Mesothelial cell of epicardium (in vitro differentiated cells): ENCODE measurements around the gene CNTN4. TPM values are rescaled to one million over a fixed set of nuclear protein-coding genes. Genes with fewer than 3 reads are reported as not detected.
A peak's percentile ranks its signal among the peaks of the same experiment; 100 is the strongest.

Experiments used
- DNase-seq, 2 experiments: peaks; one replicate each; pipeline ENCODE4 v3.0.0; 2021; ENCODE audit warnings: low spot score in 2 of 2; ENCODE audit not compliant: unreplicated experiment in 2 of 2
- H3K27ac Mint-ChIP-seq: 2 replicates; pipeline ENCODE4 v1.8.0; 2021; ENCODE audit warnings: mixed read lengths
- H3K27me3 Mint-ChIP-seq: 2 replicates; pipeline ENCODE4 v1.8.0; 2021; ENCODE audit warnings: low read depth, mixed read lengths
- H3K36me3 Mint-ChIP-seq: 2 replicates; pipeline ENCODE4 v1.8.0; 2021; ENCODE audit warnings: mixed read lengths
- H3K4me1 Mint-ChIP-seq: 2 replicates; pipeline ENCODE4 v1.8.0; 2021; ENCODE audit warnings: mixed read lengths
- H3K4me3 Mint-ChIP-seq: 2 replicates; pipeline ENCODE4 v1.8.0; 2021; ENCODE audit warnings: mild to moderate bottlenecking, moderate library complexity, mixed read lengths
- H3K9me3 Mint-ChIP-seq: 2 replicates; pipeline ENCODE4 v1.8.0; 2021; ENCODE audit warnings: mixed read lengths
- total RNA-seq: library from RNA; stranded (reverse); gene quantifications from 3 replicates; pipeline ENCODE4 v1.2.1, GENCODE V29; 2021
- TF ChIP-seq, protein P1 (sequence below): fragments of 200-600 bp; sonication (generic); IDR thresholded peaks from one replicate; pipeline ENCODE4 v1.5.0; 2021; ENCODE audit warnings: antibody characterized with exemption; ENCODE audit not compliant: unreplicated experiment

CNTN4 gene
- total RNA-seq, 1 donor from 2014 or later, result 68.9 TPM

DNA sequence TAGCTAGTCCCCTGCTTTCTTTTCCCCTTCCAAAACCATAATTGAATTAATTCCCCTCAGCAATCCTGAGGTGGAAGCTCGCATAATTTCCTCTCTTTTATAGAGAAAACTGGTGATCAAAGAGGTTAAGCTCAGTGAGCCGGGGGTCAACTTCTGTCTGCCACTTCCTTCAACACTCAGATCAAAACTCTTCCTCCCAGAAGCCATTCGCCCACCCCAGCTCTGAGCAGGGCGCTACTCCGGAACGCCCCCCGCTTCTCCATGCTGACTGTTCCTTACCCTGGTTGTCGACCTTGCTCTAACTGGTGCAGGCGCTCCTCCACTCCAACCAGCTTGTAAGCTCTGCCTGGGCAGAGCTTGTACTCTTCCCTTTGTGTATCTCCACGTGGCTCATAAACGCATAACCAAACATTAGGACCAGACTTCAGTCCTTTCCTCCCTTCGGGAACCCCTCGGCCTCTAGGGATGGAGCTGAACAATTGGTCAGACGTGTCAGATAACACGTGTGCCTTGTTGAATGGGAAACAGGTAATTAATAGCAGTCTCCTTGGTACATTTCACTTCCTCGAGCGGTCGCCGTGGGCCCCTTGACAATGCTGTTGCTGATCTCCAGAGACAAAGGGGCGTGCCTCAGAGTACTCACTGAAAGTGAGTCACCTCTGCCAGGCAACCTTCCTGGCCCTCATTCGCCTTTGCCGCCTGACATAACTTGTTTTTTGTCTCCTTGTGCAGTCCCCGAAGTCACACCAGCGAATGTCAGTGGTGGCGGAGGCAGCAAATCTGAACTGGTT, 939.7 kb downstream of the CNTN4 start:
- TF ChIP-seq, protein P1, sequence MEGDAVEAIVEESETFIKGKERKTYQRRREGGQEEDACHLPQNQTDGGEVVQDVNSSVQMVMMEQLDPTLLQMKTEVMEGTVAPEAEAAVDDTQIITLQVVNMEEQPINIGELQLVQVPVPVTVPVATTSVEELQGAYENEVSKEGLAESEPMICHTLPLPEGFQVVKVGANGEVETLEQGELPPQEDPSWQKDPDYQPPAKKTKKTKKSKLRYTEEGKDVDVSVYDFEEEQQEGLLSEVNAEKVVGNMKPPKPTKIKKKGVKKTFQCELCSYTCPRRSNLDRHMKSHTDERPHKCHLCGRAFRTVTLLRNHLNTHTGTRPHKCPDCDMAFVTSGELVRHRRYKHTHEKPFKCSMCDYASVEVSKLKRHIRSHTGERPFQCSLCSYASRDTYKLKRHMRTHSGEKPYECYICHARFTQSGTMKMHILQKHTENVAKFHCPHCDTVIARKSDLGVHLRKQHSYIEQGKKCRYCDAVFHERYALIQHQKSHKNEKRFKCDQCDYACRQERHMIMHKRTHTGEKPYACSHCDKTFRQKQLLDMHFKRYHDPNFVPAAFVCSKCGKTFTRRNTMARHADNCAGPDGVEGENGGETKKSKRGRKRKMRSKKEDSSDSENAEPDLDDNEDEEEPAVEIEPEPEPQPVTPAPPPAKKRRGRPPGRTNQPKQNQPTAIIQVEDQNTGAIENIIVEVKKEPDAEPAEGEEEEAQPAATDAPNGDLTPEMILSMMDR, result no peak
- H3K27me3 Mint-ChIP-seq, result no peaks in the 10 kb centered on the region
- H3K27ac Mint-ChIP-seq, result peak overlapping the region; percentile 14
- peaks cover 14% of the 10 kb centered on the region for H3K4me1 Mint-ChIP-seq
- DNase-seq, result no peak
- H3K9me3 Mint-ChIP-seq, result peaks cover under 1% of the 10 kb centered on the region
- H3K4me3 Mint-ChIP-seq, result no peak overlapping the region
- peaks cover 31% of the 10 kb centered on the region for H3K36me3 Mint-ChIP-seq

DNA sequence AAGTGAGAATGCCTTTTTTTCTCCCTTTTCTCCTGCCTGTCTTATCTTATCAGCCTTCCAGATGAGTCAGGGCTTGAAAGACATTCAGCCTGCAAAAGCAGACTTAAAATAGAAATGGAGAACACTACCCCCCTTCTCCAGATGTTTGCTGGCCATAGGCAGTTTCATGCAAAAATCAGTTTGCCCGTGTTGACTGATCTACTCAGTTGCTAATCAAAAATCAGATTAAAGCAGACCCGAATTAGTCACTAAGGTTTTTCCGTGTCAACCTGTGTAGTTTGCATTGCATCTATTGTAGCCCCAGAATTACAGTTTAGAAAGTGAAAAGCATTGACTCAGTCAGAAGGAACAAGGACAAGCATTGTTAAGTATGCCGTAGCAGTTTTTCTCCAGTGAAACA, 955.3 kb downstream of the CNTN4 start:
- DNase-seq, result no peak
- peaks cover 2% of the 10 kb centered on the region for H3K36me3 Mint-ChIP-seq
- H3K4me3 Mint-ChIP-seq, result no peak overlapping the region
- no peak overlapping the region for H3K27ac Mint-ChIP-seq
- peaks cover 9% of the 10 kb centered on the region for H3K4me1 Mint-ChIP-seq
- TF ChIP-seq, protein P1, result no peak
- no peaks in the 10 kb centered on the region for H3K9me3 Mint-ChIP-seq
- H3K27me3 Mint-ChIP-seq, result peaks cover 6% of the 10 kb centered on the region

DNA sequence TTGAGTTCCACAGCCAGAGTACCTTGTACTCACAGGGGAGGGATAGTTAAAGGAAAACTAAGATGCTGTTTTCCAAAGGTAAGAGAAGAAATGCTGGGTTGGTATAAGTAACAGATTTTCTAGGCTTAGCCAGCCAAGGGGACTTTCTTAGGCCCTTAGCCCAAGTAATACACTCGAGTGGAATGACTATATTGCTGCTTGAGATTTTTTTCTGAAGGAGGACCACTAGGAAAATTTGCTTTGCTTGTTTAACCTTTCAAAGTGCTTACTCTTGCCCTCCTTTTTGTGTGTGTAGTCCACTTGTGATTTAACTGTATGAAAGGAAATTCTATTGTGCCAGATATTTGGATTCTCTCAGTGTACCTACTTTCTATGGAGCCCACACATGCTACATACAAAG, 961.0 kb downstream of the CNTN4 start:
- H3K27me3 Mint-ChIP-seq, result no peaks in the 10 kb centered on the region
- no peak overlapping the region for H3K4me3 Mint-ChIP-seq
- H3K27ac Mint-ChIP-seq, result no peak overlapping the region
- DNase-seq, result no peak
- H3K4me1 Mint-ChIP-seq, result no peaks in the 10 kb centered on the region
- no peaks in the 10 kb centered on the region for H3K9me3 Mint-ChIP-seq
- no peaks in the 10 kb centered on the region for H3K36me3 Mint-ChIP-seq
- TF ChIP-seq, protein P1, result no peak

DNA sequence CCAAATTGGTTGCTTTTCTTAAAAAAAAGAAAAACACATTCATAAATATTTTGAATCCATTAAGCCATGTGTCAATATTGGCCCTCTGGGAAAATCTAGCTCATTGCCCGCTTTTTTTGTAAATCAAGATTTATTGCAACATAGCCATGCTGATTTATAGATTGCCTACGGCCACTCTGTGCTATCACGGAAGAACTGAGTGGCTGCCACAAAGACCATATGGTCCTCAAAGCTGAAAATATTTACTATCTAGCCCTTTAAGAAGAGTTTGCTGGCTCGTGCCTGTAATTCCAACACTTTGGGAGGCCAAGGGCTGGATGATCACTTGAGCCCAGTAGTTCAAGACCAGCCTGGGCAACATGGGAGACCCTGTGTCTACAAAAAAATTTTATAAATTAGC, 965.6 kb downstream of the CNTN4 start:
- Mint-ChIP-seq H3K4me1 (no peaks in the 10 kb centered on the region), H3K4me3 (no peak overlapping the region), H3K36me3 (no peaks in the 10 kb centered on the region), H3K9me3 (no peaks in the 10 kb centered on the region), H3K27ac (no peak overlapping the region), H3K27me3 (peaks cover 2% of the 10 kb centered on the region)
- no peak for DNase-seq
- TF ChIP-seq, protein P1, result no peak

DNA sequence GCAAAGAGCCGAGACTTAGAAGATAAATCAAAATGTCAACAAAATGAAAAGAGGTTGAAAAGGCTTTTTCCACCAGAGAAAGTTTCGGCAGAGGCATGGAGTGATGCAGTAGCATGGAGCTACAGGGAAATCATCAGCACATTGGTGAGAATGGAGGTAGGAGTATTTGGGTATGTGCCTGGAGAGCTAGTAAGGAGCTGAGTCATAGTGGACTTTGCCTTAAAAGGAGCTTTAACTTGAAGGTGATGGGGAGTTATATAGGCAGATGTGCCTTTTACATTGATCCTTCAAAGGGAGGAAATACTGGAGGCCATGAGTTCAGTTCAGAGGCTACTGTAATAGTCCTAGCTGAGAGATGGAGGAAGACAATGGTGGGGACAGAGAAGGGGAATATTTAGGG, 967.2 kb downstream of the CNTN4 start:
- no peak for DNase-seq
- Mint-ChIP-seq H3K9me3 (no peaks in the 10 kb centered on the region), H3K27me3 (peaks cover 4% of the 10 kb centered on the region)

More for the DNA sequence above, 967.2 kb downstream of the CNTN4 start:
- no peaks in the 10 kb centered on the region for H3K4me1 Mint-ChIP-seq
- no peak overlapping the region for H3K27ac Mint-ChIP-seq
- H3K4me3 Mint-ChIP-seq, result no peak overlapping the region
- no peaks in the 10 kb centered on the region for H3K36me3 Mint-ChIP-seq
- TF ChIP-seq, protein P1, result no peak
